ENCODE data around the gene LZTS2.

Gene LZTS2

GRCh38 chr10:100978901-100979195 is 20.8 kb upstream of the LZTS2 start:
- Histone ChIP-seq H3F3A (ENCODE audit: low read depth) (no peaks in the 10 kb centered on the region), H3K9me3 (ENCODE audit: insufficient read depth, low read depth, low read length) (no peaks in the 10 kb centered on the region), H3K27me3 (ENCODE audit: insufficient read depth, low read length, poor library complexity, severe bottlenecking) (no peaks in the 10 kb centered on the region), H3K4me2 (ENCODE audit: low read depth, low read length, poor library complexity, severe bottlenecking) (no peak overlapping the region), H2AFZ (ENCODE audit: low read length) (no peak overlapping the region), H3K9ac (ENCODE audit: low read depth, low read length, poor library complexity, severe bottlenecking) (no peak overlapping the region), H3K4me3 (ENCODE audit: low read length, poor library complexity, severe bottlenecking) (no peak overlapping the region), H4K20me1 (ENCODE audit: insufficient read depth, low read length, poor library complexity, severe bottlenecking) (no peaks in the 10 kb centered on the region), H3K4me1 (ENCODE audit: insufficient read depth, low read length, poor library complexity, severe bottlenecking) (no peaks in the 10 kb centered on the region), H3K79me2 (ENCODE audit: insufficient read depth, low read length) (no peaks in the 10 kb centered on the region), H3K9me2 (replicated peaks; ENCODE audit: low read depth, low read length) (no peaks in the 10 kb centered on the region), H3K36me3 (ENCODE audit: insufficient read depth, low read length) (no peaks in the 10 kb centered on the region)
- no peak for TF ChIP-seq CTCF (conservative IDR thresholded peaks at IDR 0.05; ENCODE audit: low read length)
- TF ChIP-seq EZH2phosphoT487 (IDR thresholded peaks at IDR 0.05; ENCODE audit: borderline replicate concordance), result no peak

- no peaks in the 10 kb centered on the region for H3K36me3 ChIP-seq (ENCODE audit: insufficient read depth, low read length)
- TF ChIP-seq EZH2phosphoT487 (IDR thresholded peaks at IDR 0.05; ENCODE audit: borderline replicate concordance), result no peak
- TF ChIP-seq CTCF (conservative IDR thresholded peaks at IDR 0.05; ENCODE audit: low read length), result no peak
- H3K9me2 ChIP-seq (replicated peaks; ENCODE audit: low read depth, low read length), result no peaks in the 10 kb centered on the region
- H4K20me1 ChIP-seq (ENCODE audit: insufficient read depth, low read length, poor library complexity, severe bottlenecking), result no peaks in the 10 kb centered on the region
- H3K9me3 ChIP-seq (ENCODE audit: insufficient read depth, low read depth, low read length), result no peaks in the 10 kb centered on the region
- no peaks in the 10 kb centered on the region for H3K4me1 ChIP-seq (ENCODE audit: insufficient read depth, low read length, poor library complexity, severe bottlenecking)
- H3K4me2 ChIP-seq (ENCODE audit: low read depth, low read length, poor library complexity, severe bottlenecking), result no peak overlapping the region
- no peaks in the 10 kb centered on the region for H3K79me2 ChIP-seq (ENCODE audit: insufficient read depth, low read length)
- H3K9ac ChIP-seq (ENCODE audit: low read depth, low read length, poor library complexity, severe bottlenecking), result no peak overlapping the region
- H2AFZ ChIP-seq (ENCODE audit: low read length), result no peak overlapping the region
- no peak overlapping the region for H3K4me3 ChIP-seq (ENCODE audit: low read length, poor library complexity, severe bottlenecking)
- H3F3A ChIP-seq (ENCODE audit: low read depth), result no peaks in the 10 kb centered on the region
- H3K27me3 ChIP-seq (ENCODE audit: insufficient read depth, low read length, poor library complexity, severe bottlenecking), result no peaks in the 10 kb centered on the region
Observed at GRCh38 chr10:100979791-100980272, 19.8 kb upstream of the LZTS2 start.

- Histone ChIP-seq H3K4me2 (ENCODE audit: low read depth, low read length, poor library complexity, severe bottlenecking) (no peak overlapping the region), H3K9me2 (replicated peaks; ENCODE audit: low read depth, low read length) (no peaks in the 10 kb centered on the region), H3K4me1 (ENCODE audit: insufficient read depth, low read length, poor library complexity, severe bottlenecking) (peaks cover 1% of the 10 kb centered on the region), H3K27me3 (ENCODE audit: insufficient read depth, low read length, poor library complexity, severe bottlenecking) (no peaks in the 10 kb centered on the region), H3F3A (ENCODE audit: low read depth) (no peaks in the 10 kb centered on the region), H2AFZ (ENCODE audit: low read length) (no peak overlapping the region), H3K9me3 (ENCODE audit: insufficient read depth, low read depth, low read length) (no peaks in the 10 kb centered on the region), H3K36me3 (ENCODE audit: insufficient read depth, low read length) (no peaks in the 10 kb centered on the region), H4K20me1 (ENCODE audit: insufficient read depth, low read length, poor library complexity, severe bottlenecking) (no peaks in the 10 kb centered on the region), H3K9ac (ENCODE audit: low read depth, low read length, poor library complexity, severe bottlenecking) (no peak overlapping the region), H3K4me3 (ENCODE audit: low read length, poor library complexity, severe bottlenecking) (no peak overlapping the region), H3K79me2 (ENCODE audit: insufficient read depth, low read length) (0 out of 2 replicates have a peak, but pooled peaks cover under 1% of the 10 kb centered on the region)
- TF ChIP-seq EZH2phosphoT487 (IDR thresholded peaks at IDR 0.05; ENCODE audit: borderline replicate concordance), result no peak
- TF ChIP-seq CTCF (conservative IDR thresholded peaks at IDR 0.05; ENCODE audit: low read length), result no peak
Observed at GRCh38 chr10:100980311-100980710, 19.3 kb upstream of the LZTS2 start.
